ENCODE measurements around the gene KIAA0586.

DNA sequence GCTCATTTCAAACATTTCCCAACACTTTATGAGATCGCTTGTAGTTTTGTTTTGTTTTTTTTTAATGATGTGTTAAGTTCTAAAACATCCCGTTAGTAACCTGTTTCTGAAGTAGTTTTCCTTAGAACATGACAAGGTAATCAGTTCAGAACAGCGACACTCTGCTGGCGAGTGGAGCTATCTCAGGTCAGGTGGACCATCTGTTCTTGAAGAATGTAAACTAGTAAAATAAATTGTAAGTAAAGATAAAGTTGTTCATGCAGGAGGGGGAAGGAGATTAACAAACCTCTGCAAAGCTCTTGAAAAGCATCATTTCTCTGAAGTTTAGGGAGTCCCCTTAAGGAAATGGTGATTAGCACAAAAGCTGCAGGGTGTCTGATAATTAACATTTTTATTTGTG lies 138.3 kb downstream of the KIAA0586 start:
- TF ChIP-seq, protein P1, sequence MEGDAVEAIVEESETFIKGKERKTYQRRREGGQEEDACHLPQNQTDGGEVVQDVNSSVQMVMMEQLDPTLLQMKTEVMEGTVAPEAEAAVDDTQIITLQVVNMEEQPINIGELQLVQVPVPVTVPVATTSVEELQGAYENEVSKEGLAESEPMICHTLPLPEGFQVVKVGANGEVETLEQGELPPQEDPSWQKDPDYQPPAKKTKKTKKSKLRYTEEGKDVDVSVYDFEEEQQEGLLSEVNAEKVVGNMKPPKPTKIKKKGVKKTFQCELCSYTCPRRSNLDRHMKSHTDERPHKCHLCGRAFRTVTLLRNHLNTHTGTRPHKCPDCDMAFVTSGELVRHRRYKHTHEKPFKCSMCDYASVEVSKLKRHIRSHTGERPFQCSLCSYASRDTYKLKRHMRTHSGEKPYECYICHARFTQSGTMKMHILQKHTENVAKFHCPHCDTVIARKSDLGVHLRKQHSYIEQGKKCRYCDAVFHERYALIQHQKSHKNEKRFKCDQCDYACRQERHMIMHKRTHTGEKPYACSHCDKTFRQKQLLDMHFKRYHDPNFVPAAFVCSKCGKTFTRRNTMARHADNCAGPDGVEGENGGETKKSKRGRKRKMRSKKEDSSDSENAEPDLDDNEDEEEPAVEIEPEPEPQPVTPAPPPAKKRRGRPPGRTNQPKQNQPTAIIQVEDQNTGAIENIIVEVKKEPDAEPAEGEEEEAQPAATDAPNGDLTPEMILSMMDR (IDR thresholded peaks at IDR 0.05 in 2 of 3, conservative IDR thresholded peaks at IDR 0.05 in 1 of 3; ENCODE audit: control insufficient read depth in 2 of 3, extremely low read depth in 1 of 3, insufficient read depth in 1 of 3, low read depth in 3 of 3, low read length in 3 of 3): no peak
- TF ChIP-seq, protein P2, sequence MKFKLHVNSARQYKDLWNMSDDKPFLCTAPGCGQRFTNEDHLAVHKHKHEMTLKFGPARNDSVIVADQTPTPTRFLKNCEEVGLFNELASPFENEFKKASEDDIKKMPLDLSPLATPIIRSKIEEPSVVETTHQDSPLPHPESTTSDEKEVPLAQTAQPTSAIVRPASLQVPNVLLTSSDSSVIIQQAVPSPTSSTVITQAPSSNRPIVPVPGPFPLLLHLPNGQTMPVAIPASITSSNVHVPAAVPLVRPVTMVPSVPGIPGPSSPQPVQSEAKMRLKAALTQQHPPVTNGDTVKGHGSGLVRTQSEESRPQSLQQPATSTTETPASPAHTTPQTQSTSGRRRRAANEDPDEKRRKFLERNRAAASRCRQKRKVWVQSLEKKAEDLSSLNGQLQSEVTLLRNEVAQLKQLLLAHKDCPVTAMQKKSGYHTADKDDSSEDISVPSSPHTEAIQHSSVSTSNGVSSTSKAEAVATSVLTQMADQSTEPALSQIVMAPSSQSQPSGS (IDR thresholded peaks at IDR 0.05; ENCODE audit: low read length): no peak
- TF ChIP-seq ZNF384 (IDR thresholded peaks at IDR 0.05; ENCODE audit: borderline replicate concordance, low read depth, low read length) (no peak), ETV6 (conservative IDR thresholded peaks at IDR 0.05 in 1 of 2, IDR thresholded peaks at IDR 0.05 in 1 of 2; ENCODE audit: borderline replicate concordance in 1 of 2, low read depth in 1 of 2) (no peak), RAD21 (IDR thresholded peaks at IDR 0.05; ENCODE audit: insufficient read depth, low read depth, low read length) (no peak), CEBPB (IDR thresholded peaks at IDR 0.05; ENCODE audit: borderline replicate concordance in 1 of 2, low read depth in 2 of 2, low read length in 2 of 2) (no peak), IKZF1 (conservative IDR thresholded peaks at IDR 0.05) (no peak)

Measured in GM12878 (cell line).